ENCODE measurements around the gene DAGLB. TPM values are rescaled to one million over a fixed set of nuclear protein-coding genes. Genes with fewer than 3 reads are reported as not detected.

DAGLB gene
- total and polyA plus RNA-seq, 2 experiments from 2014 or later, result 26.7 to 31.7 TPM

- no peak for TF ChIP-seq EZH2phosphoT487 (IDR thresholded peaks at IDR 0.05; ENCODE audit: insufficient read depth, low read depth)
- TF ChIP-seq EZH2 (IDR thresholded peaks at IDR 0.05; ENCODE audit: insufficient read depth, poor library complexity, severe bottlenecking), result no peak
- H3F3A ChIP-seq (ENCODE audit: insufficient read depth), result peaks cover 8% of the 10 kb centered on the region
- H3K4me1 ChIP-seq (ENCODE audit: insufficient read depth), result no peaks in the 10 kb centered on the region
- H3K27me3 ChIP-seq (replicated peaks; ENCODE audit: insufficient read depth), result no peaks in the 10 kb centered on the region
- in situ Hi-C loops (cut with MboI), result no loop called here
- no peak for DNase-seq
- H3K36me3 ChIP-seq (ENCODE audit: low read depth), result peaks cover 47% of the 10 kb centered on the region; the same call in 1 of the 2 replicates
- H3K9ac ChIP-seq, result no peak overlapping the region
- no peak overlapping the region for H3K4me2 ChIP-seq (ENCODE audit: unreplicated experiment)
- H3K27ac ChIP-seq, result no peak overlapping the region
- no peak overlapping the region for H2AFZ ChIP-seq
- WGBS, 2 experiments (ENCODE audit: low coverage in 1 of 2, low lambda C conversion rate in 2 of 2, missing lambda C conversion rate in 2 of 2), result 85 to 88% methylated on average over 23 of the region's 23 CpGs
- H3K9me3 ChIP-seq (ENCODE audit: low read depth), result no peaks in the 10 kb centered on the region
- 0 out of 2 replicates have a peak, but pooled peaks cover 4% of the 10 kb centered on the region for H3K79me2 ChIP-seq (ENCODE audit: insufficient read depth)
- H3K4me3 ChIP-seq, result no peak overlapping the region
- no peaks in the 10 kb centered on the region for H3K9me2 ChIP-seq (ENCODE audit: insufficient read depth)
- no peaks in the 10 kb centered on the region for H4K20me1 ChIP-seq (ENCODE audit: insufficient read depth)
Measured at GRCh38 chr7:6416516-6417145, 31.1 kb downstream of the DAGLB start.

GRCh38 chr7:6413637-6414036, 34.1 kb downstream of the DAGLB start:
- H3K9me2 ChIP-seq (ENCODE audit: insufficient read depth), result no peaks in the 10 kb centered on the region
- H3K4me2 ChIP-seq (ENCODE audit: unreplicated experiment), result no peak overlapping the region
- H4K20me1 ChIP-seq (ENCODE audit: insufficient read depth), result no peaks in the 10 kb centered on the region
- peaks cover 25% of the 10 kb centered on the region for H3K79me2 ChIP-seq (ENCODE audit: insufficient read depth)
- H3K4me1 ChIP-seq (ENCODE audit: insufficient read depth), result no peaks in the 10 kb centered on the region
- no peak overlapping the region for H2AFZ ChIP-seq
- in situ Hi-C loops (cut with MboI), result no loop called here
- TF ChIP-seq EZH2 (IDR thresholded peaks at IDR 0.05; ENCODE audit: insufficient read depth, poor library complexity, severe bottlenecking), result no peak
- TF ChIP-seq EZH2phosphoT487 (IDR thresholded peaks at IDR 0.05; ENCODE audit: insufficient read depth, low read depth), result no peak
- H3K9me3 ChIP-seq (ENCODE audit: low read depth), result no peaks in the 10 kb centered on the region
- WGBS, 2 experiments (ENCODE audit: low coverage in 1 of 2, low lambda C conversion rate in 2 of 2, missing lambda C conversion rate in 2 of 2), result 90 to 92% methylated on average over 10 of the region's 10 CpGs
- no peak for DNase-seq
- no peaks in the 10 kb centered on the region for H3K27me3 ChIP-seq (replicated peaks; ENCODE audit: insufficient read depth)
- H3K4me3 ChIP-seq, result no peak overlapping the region
- H3K27ac ChIP-seq, result no peak overlapping the region
- peaks cover 23% of the 10 kb centered on the region for H3F3A ChIP-seq (ENCODE audit: insufficient read depth)
- peaks cover 58% of the 10 kb centered on the region; the same call in 1 of the 2 replicates for H3K36me3 ChIP-seq (ENCODE audit: low read depth)
- H3K9ac ChIP-seq, result no peak overlapping the region

GRCh38 chr7:6409944-6410693, 37.6 kb downstream of the DAGLB start:
- in situ Hi-C loops (cut with MboI), result no loop called here

GRCh38 chr7:6409091-6409490, 38.7 kb downstream of the DAGLB start:
- in situ Hi-C loops (cut with MboI), result no loop called here
- no peak for DNase-seq
- no peak overlapping the region for H2AFZ ChIP-seq
- peaks cover 68% of the 10 kb centered on the region for H3K79me2 ChIP-seq (ENCODE audit: insufficient read depth)
- no peaks in the 10 kb centered on the region for H3K9me2 ChIP-seq (ENCODE audit: insufficient read depth)
- peaks cover 48% of the 10 kb centered on the region for H3F3A ChIP-seq (ENCODE audit: insufficient read depth)
- H3K4me2 ChIP-seq (ENCODE audit: unreplicated experiment), result no peak overlapping the region
- H3K4me3 ChIP-seq, result no peak overlapping the region
- H3K27me3 ChIP-seq (replicated peaks; ENCODE audit: insufficient read depth), result no peaks in the 10 kb centered on the region
- H3K27ac ChIP-seq, result no peak overlapping the region
- no peak overlapping the region for H3K9ac ChIP-seq
- H3K4me1 ChIP-seq (ENCODE audit: insufficient read depth), result no peaks in the 10 kb centered on the region
- no peaks in the 10 kb centered on the region for H3K9me3 ChIP-seq (ENCODE audit: low read depth)
- 94 to 97% methylated on average over 13 to 14 of the region's 14 CpGs for WGBS, 2 experiments (ENCODE audit: low coverage in 1 of 2, low lambda C conversion rate in 2 of 2, missing lambda C conversion rate in 2 of 2)
- no peak for TF ChIP-seq EZH2 (IDR thresholded peaks at IDR 0.05; ENCODE audit: insufficient read depth, poor library complexity, severe bottlenecking)
- TF ChIP-seq EZH2phosphoT487 (IDR thresholded peaks at IDR 0.05; ENCODE audit: insufficient read depth, low read depth), result no peak
- no peaks in the 10 kb centered on the region for H4K20me1 ChIP-seq (ENCODE audit: insufficient read depth)
- peaks cover 77% of the 10 kb centered on the region; the same call in 1 of the 2 replicates for H3K36me3 ChIP-seq (ENCODE audit: low read depth)

More at GRCh38 chr7:6409944-6410693, 37.6 kb downstream of the DAGLB start:
- DNase-seq, result no peak
- Histone ChIP-seq H3K9ac (no peak overlapping the region), H3K4me1 (ENCODE audit: insufficient read depth) (no peaks in the 10 kb centered on the region), H3K27me3 (replicated peaks; ENCODE audit: insufficient read depth) (no peaks in the 10 kb centered on the region), H4K20me1 (ENCODE audit: insufficient read depth) (no peaks in the 10 kb centered on the region), H3K9me2 (ENCODE audit: insufficient read depth) (no peaks in the 10 kb centered on the region), H3K36me3 (ENCODE audit: low read depth) (peaks cover 77% of the 10 kb centered on the region; the same call in 1 of the 2 replicates), H2AFZ (no peak overlapping the region), H3K27ac (no peak overlapping the region), H3K4me3 (no peak overlapping the region), H3K4me2 (ENCODE audit: unreplicated experiment) (no peak overlapping the region), H3F3A (ENCODE audit: insufficient read depth) (peaks cover 38% of the 10 kb centered on the region), H3K9me3 (ENCODE audit: low read depth) (no peaks in the 10 kb centered on the region), H3K79me2 (ENCODE audit: insufficient read depth) (peaks cover 58% of the 10 kb centered on the region)
- WGBS, 2 experiments (ENCODE audit: low coverage in 1 of 2, low lambda C conversion rate in 2 of 2, missing lambda C conversion rate in 2 of 2), result 94 to 96% methylated on average over 27 to 34 of the region's 34 CpGs
- TF ChIP-seq EZH2 (IDR thresholded peaks at IDR 0.05; ENCODE audit: insufficient read depth, poor library complexity, severe bottlenecking) (no peak), EZH2phosphoT487 (IDR thresholded peaks at IDR 0.05; ENCODE audit: insufficient read depth, low read depth) (no peak)

Data from GM23248 (cell line).